ENCODE data around the gene KLHL17. TPM values are rescaled to one million over a fixed set of nuclear protein-coding genes. Genes with fewer than 3 reads are reported as not detected.

The KLHL17 gene
- total RNA-seq, 1 experiment from 2014 or later = 32.1 TPM

DNA sequence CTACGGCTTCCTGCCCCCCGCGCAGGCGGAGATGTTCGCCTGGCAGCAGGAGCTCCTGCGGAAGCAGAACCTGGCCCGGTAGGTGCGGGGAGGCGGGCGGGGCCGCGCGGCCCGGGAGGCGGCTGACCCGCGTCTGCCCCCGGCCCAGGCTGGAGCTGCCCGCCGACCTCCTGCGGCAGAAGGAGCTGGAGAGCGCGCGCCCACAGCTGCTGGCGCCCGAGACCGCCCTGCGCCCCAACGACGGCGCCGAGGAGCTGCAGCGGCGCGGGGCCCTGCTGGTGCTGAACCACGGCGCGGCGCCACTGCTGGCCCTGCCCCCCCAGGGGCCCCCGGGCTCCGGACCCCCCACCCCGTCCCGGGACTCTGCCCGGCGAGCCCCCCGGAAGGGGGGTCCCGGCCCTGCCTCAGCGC is 18.0 kb upstream of the KLHL17 start:
- POLR2A ChIA-PET (ENCODE audit: unreplicated experiment) = interaction anchor here (0.7 kb wide), 1 partner anchor 36 kb away, joined by 3 read pairs; no protein-coding TSS in a partner anchor
- H4K20me1 ChIP-seq (ENCODE audit: low read length) = no peaks in the 10 kb centered on the region
- no peaks in the 10 kb centered on the region for H3K9me3 ChIP-seq (ENCODE audit: low read length)
- H3K4me2 ChIP-seq (ENCODE audit: low read length) = peak overlapping the region; percentile 89
- CTCF ChIA-PET = no interaction called here
- ATAC-seq (no peak; the same call in 1 of the 2 replicates), DNase-seq (no peak)
- no peak overlapping the region for H2AFZ ChIP-seq (ENCODE audit: low read length)
- H3K4me1 ChIP-seq (ENCODE audit: insufficient read depth, low read length) = peaks cover 22% of the 10 kb centered on the region
- intact Hi-C loops (cut with micrococcal nuclease) = no loop called here
- BruUV-seq (replicated peaks) = no TSS peak
- H3F3A ChIP-seq (ENCODE audit: low read length, unreplicated experiment) = no peaks in the 10 kb centered on the region
- H3K9ac ChIP-seq (ENCODE audit: low read length) = no peak overlapping the region
- H3K79me2 ChIP-seq (ENCODE audit: low read length) = no peaks in the 10 kb centered on the region
- peak overlapping the region; percentile 65 for H3K4me3 ChIP-seq (ENCODE audit: low read length)
- no peak overlapping the region for H3K27ac ChIP-seq (ENCODE audit: low read length)
- no peak for TF ChIP-seq EZH2 (IDR thresholded peaks at IDR 0.05; ENCODE audit: low read length, unreplicated experiment)
- TF ChIP-seq EZH2phosphoT487 (IDR thresholded peaks at IDR 0.05; ENCODE audit: borderline replicate concordance, low read length) = no peak; the same call in 1 of the 2 replicates
- TF ChIP-seq, protein P1, sequence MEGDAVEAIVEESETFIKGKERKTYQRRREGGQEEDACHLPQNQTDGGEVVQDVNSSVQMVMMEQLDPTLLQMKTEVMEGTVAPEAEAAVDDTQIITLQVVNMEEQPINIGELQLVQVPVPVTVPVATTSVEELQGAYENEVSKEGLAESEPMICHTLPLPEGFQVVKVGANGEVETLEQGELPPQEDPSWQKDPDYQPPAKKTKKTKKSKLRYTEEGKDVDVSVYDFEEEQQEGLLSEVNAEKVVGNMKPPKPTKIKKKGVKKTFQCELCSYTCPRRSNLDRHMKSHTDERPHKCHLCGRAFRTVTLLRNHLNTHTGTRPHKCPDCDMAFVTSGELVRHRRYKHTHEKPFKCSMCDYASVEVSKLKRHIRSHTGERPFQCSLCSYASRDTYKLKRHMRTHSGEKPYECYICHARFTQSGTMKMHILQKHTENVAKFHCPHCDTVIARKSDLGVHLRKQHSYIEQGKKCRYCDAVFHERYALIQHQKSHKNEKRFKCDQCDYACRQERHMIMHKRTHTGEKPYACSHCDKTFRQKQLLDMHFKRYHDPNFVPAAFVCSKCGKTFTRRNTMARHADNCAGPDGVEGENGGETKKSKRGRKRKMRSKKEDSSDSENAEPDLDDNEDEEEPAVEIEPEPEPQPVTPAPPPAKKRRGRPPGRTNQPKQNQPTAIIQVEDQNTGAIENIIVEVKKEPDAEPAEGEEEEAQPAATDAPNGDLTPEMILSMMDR (conservative IDR thresholded peaks at IDR 0.05; ENCODE audit: low read depth, low read length) = no peak
- peaks cover 5% of the 10 kb centered on the region; the same call in 1 of the 2 replicates for H3K36me3 ChIP-seq (ENCODE audit: low read depth, low read length)
- H3K27me3 ChIP-seq (ENCODE audit: low read length) = peaks cover 22% of the 10 kb centered on the region
- no peaks in the 10 kb centered on the region for H3K9me2 ChIP-seq (replicated peaks; ENCODE audit: low read length)

DNA sequence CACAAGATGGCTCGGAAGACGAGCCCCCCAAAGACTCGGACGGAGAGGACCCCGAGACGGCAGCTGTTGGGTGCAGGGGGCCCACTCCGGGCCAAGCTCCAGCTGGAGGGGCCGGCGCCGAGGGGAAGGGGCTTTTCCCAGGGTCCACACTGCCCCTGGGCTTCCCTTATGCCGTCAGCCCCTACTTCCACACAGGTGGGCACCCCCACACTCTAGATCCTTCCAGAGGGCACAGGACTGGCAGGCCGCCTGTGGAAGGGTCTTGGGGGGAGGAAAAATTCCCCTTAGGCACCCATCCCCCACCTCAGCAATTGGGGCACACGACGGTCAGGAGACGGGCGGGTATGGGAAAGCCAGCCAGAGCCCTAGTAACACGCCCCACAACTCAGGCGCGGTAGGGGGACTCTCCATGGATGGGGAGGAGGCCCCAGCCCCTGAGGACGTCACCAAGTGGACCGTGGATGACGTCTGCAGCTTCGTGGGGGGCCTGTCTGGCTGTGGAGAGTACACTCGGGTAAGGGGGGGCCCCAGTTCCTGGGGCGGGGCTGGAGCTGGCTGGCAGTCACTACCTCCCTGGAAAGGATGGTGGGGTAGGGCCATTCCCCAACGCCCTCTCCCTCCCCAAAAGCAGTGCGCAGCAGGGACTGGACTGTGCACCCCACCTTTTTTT is 17.4 kb upstream of the KLHL17 start:
- Histone ChIP-seq H3K79me2 (ENCODE audit: low read length) (no peaks in the 10 kb centered on the region), H3K9ac (ENCODE audit: low read length) (no peak overlapping the region), H3K4me2 (ENCODE audit: low read length) (peak overlapping the region; percentile 89; the same call in 1 of the 2 replicates), H3K9me2 (replicated peaks; ENCODE audit: low read length) (no peaks in the 10 kb centered on the region), H3K36me3 (ENCODE audit: low read depth, low read length) (peaks cover 9% of the 10 kb centered on the region; the same call in 1 of the 2 replicates), H3F3A (ENCODE audit: low read length, unreplicated experiment) (no peaks in the 10 kb centered on the region), H4K20me1 (ENCODE audit: low read length) (no peaks in the 10 kb centered on the region), H2AFZ (ENCODE audit: low read length) (no peak overlapping the region), H3K27me3 (ENCODE audit: low read length) (peaks cover 22% of the 10 kb centered on the region), H3K4me3 (ENCODE audit: low read length) (peak overlapping the region; percentile 65; the same call in 1 of the 2 replicates), H3K27ac (ENCODE audit: low read length) (no peak overlapping the region), H3K4me1 (ENCODE audit: insufficient read depth, low read length) (peaks cover 22% of the 10 kb centered on the region), H3K9me3 (ENCODE audit: low read length) (no peaks in the 10 kb centered on the region)
- intact Hi-C loops (cut with micrococcal nuclease) = no loop called here
- ChIA-PET CTCF (no interaction called here), POLR2A (ENCODE audit: unreplicated experiment) (interaction anchor here (0.7 kb wide), 1 partner anchor 37 kb away, joined by 3 read pairs; no protein-coding TSS in a partner anchor)
- TF ChIP-seq EZH2phosphoT487 (IDR thresholded peaks at IDR 0.05; ENCODE audit: borderline replicate concordance, low read length) = no peak
- no peak for TF ChIP-seq EZH2 (IDR thresholded peaks at IDR 0.05; ENCODE audit: low read length, unreplicated experiment)
- TF ChIP-seq, protein P1 (conservative IDR thresholded peaks at IDR 0.05; ENCODE audit: low read depth, low read length) = no peak
- BruUV-seq (replicated peaks) = no TSS peak
- DNase-seq = no peak
- ATAC-seq = no peak

Measured in PC-3 (cell line).